SK-N-SH (cell line): ENCODE results near the gene MCTP1.

ENCODE experiments used
- CHD2 ChIP-seq: fragments of 150-350 bp; IDR thresholded peaks from 2 replicates; pipeline ENCODE4 v1.6.1; 2018; ENCODE audit warnings: low read length; ENCODE audit not compliant: partially characterized antibody
- EP300 ChIP-seq, 2 experiments: IDR thresholded peaks; 2 replicates each; pipeline versions ENCODE4 v1.4.0 to v1.6.1; 2012; ENCODE audit warnings: borderline replicate concordance in 1 of 2, low read depth in 1 of 2, low read length in 1 of 2
- FOSL2 ChIP-seq: IDR thresholded peaks from 2 replicates; pipeline ENCODE4 v1.4.0; 2012; ENCODE audit warnings: low read depth, mild to moderate bottlenecking, moderate library complexity, borderline replicate concordance
- GABPA ChIP-seq: IDR thresholded peaks from 2 replicates; pipeline ENCODE4 v1.4.0; 2012; ENCODE audit warnings: low read depth, mild to moderate bottlenecking
- GATA2 ChIP-seq: sonication (generic); formaldehyde crosslinking; IDR thresholded peaks from 2 replicates; pipeline ENCODE4 v1.5.0; 2020; ENCODE audit warnings: mild to moderate bottlenecking, missing genetic modification reagents
- MXI1 ChIP-seq: IDR thresholded peaks from 2 replicates; pipeline ENCODE4 v1.6.1; 2012; ENCODE audit warnings: mild to moderate bottlenecking, low read depth, low read length, improper control_type of control experiment
- POLR2AphosphoS5 ChIP-seq: IDR thresholded peaks from 2 replicates; pipeline ENCODE4 v1.6.1; 2012; ENCODE audit warnings: low read depth, low read length
- RAD21 ChIP-seq: IDR thresholded peaks from 2 replicates; pipeline ENCODE4 v1.6.1; 2012; ENCODE audit warnings: mild to moderate bottlenecking, low read length
- RCOR1 ChIP-seq: fragments of 150-350 bp; IDR thresholded peaks from 2 replicates; pipeline ENCODE4 v1.6.1; 2017; ENCODE audit warnings: antibody characterized with exemption, low read length
- RFX5 ChIP-seq: IDR thresholded peaks from 2 replicates; pipeline ENCODE4 v1.6.1; 2012; ENCODE audit warnings: mild to moderate bottlenecking, improper control_type of control experiment, low read length
- TCF12 ChIP-seq: IDR thresholded peaks from 2 replicates; pipeline ENCODE4 v1.4.0; 2012
- TF ChIP-seq, protein P1 (sequence below): fragments of 150-350 bp; IDR thresholded peaks from 2 replicates; pipeline ENCODE4 v1.6.1; 2017; ENCODE audit warnings: antibody characterized with exemption, low read length, low read depth, borderline replicate concordance
- TF ChIP-seq, protein P2 (sequence below): fragments of 200-600 bp; sonication (generic); IDR thresholded peaks from 2 replicates; pipeline ENCODE4 v1.6.1; 2017; ENCODE audit warnings: antibody characterized with exemption, mild to moderate bottlenecking, moderate library complexity
- TF ChIP-seq, protein P3 (sequence below): IDR thresholded peaks from 2 replicates; pipeline ENCODE4 v1.6.1; 2012; ENCODE audit warnings: mild to moderate bottlenecking, low read depth, low read length, moderate library complexity

DNA sequence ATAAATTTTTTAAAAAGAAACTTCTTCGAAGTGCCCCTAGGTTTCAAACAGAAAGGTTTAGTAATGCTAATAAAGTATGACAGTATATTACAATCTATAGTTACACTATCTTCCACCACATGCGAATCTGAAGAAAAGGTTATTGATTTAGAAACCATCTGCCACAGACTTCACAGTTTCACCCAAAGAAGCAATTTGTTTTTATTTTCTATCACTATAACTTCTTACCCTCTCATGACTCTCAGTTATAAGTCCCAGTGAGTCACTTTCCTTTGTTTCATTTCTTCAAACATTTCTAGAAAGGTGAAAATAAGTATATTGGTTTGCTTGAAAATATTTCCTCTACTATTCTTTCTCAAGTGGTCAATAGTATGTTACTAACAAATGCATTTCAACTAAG lies 93.6 kb downstream of the MCTP1 start:
- TF ChIP-seq FOSL2 (no peak), GABPA (no peak), MXI1 (no peak), POLR2AphosphoS5 (no peak), EP300 (IDR thresholded peaks at IDR 0.05; ENCODE audit: borderline replicate concordance in 1 of 2, low read depth in 1 of 2, low read length in 1 of 2) (no peak), CHD2 (no peak), GATA2 (CRISPR knock-in tag) (no peak), TCF12 (no peak), RFX5 (no peak), RAD21 (no peak), RCOR1 (no peak)
- TF ChIP-seq, protein P1, sequence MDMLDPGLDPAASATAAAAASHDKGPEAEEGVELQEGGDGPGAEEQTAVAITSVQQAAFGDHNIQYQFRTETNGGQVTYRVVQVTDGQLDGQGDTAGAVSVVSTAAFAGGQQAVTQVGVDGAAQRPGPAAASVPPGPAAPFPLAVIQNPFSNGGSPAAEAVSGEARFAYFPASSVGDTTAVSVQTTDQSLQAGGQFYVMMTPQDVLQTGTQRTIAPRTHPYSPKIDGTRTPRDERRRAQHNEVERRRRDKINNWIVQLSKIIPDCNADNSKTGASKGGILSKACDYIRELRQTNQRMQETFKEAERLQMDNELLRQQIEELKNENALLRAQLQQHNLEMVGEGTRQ, result no peak
- TF ChIP-seq, protein P2, sequence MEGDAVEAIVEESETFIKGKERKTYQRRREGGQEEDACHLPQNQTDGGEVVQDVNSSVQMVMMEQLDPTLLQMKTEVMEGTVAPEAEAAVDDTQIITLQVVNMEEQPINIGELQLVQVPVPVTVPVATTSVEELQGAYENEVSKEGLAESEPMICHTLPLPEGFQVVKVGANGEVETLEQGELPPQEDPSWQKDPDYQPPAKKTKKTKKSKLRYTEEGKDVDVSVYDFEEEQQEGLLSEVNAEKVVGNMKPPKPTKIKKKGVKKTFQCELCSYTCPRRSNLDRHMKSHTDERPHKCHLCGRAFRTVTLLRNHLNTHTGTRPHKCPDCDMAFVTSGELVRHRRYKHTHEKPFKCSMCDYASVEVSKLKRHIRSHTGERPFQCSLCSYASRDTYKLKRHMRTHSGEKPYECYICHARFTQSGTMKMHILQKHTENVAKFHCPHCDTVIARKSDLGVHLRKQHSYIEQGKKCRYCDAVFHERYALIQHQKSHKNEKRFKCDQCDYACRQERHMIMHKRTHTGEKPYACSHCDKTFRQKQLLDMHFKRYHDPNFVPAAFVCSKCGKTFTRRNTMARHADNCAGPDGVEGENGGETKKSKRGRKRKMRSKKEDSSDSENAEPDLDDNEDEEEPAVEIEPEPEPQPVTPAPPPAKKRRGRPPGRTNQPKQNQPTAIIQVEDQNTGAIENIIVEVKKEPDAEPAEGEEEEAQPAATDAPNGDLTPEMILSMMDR, result no peak
- TF ChIP-seq, protein P3, sequence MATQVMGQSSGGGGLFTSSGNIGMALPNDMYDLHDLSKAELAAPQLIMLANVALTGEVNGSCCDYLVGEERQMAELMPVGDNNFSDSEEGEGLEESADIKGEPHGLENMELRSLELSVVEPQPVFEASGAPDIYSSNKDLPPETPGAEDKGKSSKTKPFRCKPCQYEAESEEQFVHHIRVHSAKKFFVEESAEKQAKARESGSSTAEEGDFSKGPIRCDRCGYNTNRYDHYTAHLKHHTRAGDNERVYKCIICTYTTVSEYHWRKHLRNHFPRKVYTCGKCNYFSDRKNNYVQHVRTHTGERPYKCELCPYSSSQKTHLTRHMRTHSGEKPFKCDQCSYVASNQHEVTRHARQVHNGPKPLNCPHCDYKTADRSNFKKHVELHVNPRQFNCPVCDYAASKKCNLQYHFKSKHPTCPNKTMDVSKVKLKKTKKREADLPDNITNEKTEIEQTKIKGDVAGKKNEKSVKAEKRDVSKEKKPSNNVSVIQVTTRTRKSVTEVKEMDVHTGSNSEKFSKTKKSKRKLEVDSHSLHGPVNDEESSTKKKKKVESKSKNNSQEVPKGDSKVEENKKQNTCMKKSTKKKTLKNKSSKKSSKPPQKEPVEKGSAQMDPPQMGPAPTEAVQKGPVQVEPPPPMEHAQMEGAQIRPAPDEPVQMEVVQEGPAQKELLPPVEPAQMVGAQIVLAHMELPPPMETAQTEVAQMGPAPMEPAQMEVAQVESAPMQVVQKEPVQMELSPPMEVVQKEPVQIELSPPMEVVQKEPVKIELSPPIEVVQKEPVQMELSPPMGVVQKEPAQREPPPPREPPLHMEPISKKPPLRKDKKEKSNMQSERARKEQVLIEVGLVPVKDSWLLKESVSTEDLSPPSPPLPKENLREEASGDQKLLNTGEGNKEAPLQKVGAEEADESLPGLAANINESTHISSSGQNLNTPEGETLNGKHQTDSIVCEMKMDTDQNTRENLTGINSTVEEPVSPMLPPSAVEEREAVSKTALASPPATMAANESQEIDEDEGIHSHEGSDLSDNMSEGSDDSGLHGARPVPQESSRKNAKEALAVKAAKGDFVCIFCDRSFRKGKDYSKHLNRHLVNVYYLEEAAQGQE, result no peak
